Stimulated activated naive CD8-positive, alpha-beta T cell treated with anti-CD3 and anti-CD28 coated beads, Interleukin-15, amount 100 ng/mL, for 72 hours (primary cell): ENCODE data around the gene CDC42EP4.
A peak's percentile ranks its signal among the peaks of the same experiment; 100 is the strongest.

Source experiments
- ATAC-seq: fragments of 150-1000 bp; cut with Tn5 transposase; 2 replicates; pipeline ENCODE4 v1.10.0; 2021; ENCODE audit warnings: mild to moderate bottlenecking, moderate library complexity
- DNase-seq, 2 donors: peaks; one replicate each; pipeline ENCODE4 v3.0.0; 2021 to 2022
- H3K27ac Mint-ChIP-seq, 2 donors: one replicate each; pipeline ENCODE4 v1.8.0; 2022; ENCODE audit warnings: mild to moderate bottlenecking in 2 of 2, mixed read lengths in 2 of 2, moderate library complexity in 2 of 2
- H3K27me3 Mint-ChIP-seq: one replicate; pipeline ENCODE4 v1.8.0; 2022; ENCODE audit warnings: mixed read lengths
- H3K4me1 Mint-ChIP-seq: one replicate; pipeline ENCODE4 v1.8.0; 2022; ENCODE audit warnings: mild to moderate bottlenecking, mixed read lengths
- H3K4me3 Mint-ChIP-seq, 2 donors: one replicate each; pipeline ENCODE4 v1.8.0; 2022; ENCODE audit warnings: mild to moderate bottlenecking in 2 of 2, mixed read lengths in 2 of 2, moderate library complexity in 1 of 2
- H3K9me3 Mint-ChIP-seq, 2 donors: one replicate each; pipeline ENCODE4 v1.8.0; 2022; ENCODE audit warnings: mixed read lengths in 2 of 2

CDC42EP4 gene

DNA sequence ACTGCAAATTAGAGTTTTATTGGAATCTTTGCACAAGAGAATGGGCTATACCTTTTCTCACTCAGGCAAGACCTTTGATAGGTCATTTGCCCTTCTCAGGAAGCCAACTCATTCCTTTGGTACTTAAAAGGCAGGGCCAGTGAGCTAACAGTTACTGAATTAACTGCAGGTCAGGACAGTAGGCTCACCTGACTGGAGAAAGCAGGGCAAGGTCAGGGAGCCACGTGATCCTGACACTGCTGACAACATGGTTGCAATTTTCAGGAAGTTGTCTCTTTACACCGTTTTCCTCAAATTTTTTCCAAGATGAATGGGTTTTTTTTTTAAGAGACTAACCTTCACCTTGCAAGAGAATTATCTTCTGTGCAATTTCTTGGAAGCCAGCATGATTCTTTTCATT lies 71.2 kb downstream of the CDC42EP4 start:
- DNase-seq (no peak), ATAC-seq (no peak)
- H3K9me3 Mint-ChIP-seq: no peaks in the 10 kb centered on the region
- H3K4me3 Mint-ChIP-seq: no peak overlapping the region
- H3K27me3 Mint-ChIP-seq: no peaks in the 10 kb centered on the region
- H3K27ac Mint-ChIP-seq: no peak overlapping the region
- H3K4me1 Mint-ChIP-seq: peaks cover 42% of the 10 kb centered on the region

DNA sequence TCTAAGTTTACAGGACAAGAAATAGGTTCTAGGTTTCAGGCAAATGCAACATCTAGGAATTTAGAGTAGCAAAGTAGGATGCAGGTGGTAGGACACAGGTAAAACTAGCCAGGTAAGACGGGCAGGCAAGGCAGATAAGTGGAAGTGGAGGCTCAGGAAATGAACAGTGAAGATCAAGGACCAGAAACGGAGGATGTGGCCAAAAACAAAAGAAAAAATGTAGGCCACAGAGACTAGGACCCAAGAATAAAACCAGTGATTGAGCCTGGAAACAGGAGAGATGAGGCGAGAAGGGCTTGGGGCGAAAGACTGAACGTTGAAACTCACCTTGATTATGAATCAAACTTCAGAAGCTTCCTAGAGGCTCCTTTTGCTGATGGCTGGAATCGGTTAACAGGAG lies 74.1 kb downstream of the CDC42EP4 start:
- Mint-ChIP-seq H3K9me3 (no peaks in the 10 kb centered on the region), H3K4me3 (peak overlapping the region; percentile 45 to 49), H3K4me1 (peaks cover 59% of the 10 kb centered on the region), H3K27ac (peak overlapping the region in 1 of 2 donors; percentile 72), H3K27me3 (no peaks in the 10 kb centered on the region)
- ATAC-seq (peak; percentile 58), DNase-seq (no peak)

DNA sequence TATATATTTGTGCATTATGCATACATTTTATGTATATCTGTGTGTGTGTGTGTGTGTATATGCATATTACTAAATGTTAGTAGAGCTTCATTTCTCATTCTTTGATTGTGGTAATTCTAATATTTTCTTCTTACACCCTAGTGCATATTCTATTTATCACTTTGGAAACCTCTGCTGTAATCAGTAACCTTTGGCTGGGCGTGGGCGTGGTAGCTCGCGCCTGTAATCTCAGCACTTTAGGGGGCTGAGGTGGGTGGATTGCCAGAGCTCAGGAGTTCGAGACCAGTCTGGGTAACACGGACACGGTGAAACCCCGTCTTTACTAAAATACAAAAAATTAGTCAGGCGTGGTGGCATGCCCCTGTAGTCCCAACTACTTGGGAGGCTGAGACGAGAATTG lies 77.1 kb downstream of the CDC42EP4 start:
- no peaks in the 10 kb centered on the region for H3K9me3 Mint-ChIP-seq
- H3K27me3 Mint-ChIP-seq: no peaks in the 10 kb centered on the region
- DNase-seq: no peak
- ATAC-seq: no peak
- no peak overlapping the region for H3K4me3 Mint-ChIP-seq
- no peak overlapping the region for H3K27ac Mint-ChIP-seq
- H3K4me1 Mint-ChIP-seq: peaks cover 70% of the 10 kb centered on the region
